ENCODE measurements around the gene CYP8B1. TPM values are rescaled to one million over a fixed set of nuclear protein-coding genes. Genes with fewer than 3 reads are reported as not detected.

Gene CYP8B1
- total and polyA plus RNA-seq, 2 of the 13 experiments (the other 11 are each of a cell fraction or from before 2014, with no cell fraction given), result 0.58 to 2.0 TPM

GRCh38 chr3:42914771-42915515 is 39.3 kb upstream of the CYP8B1 start (continued):
- TF ChIP-seq ZNF142 (CRISPR knock-in tag; IDR thresholded peaks at IDR 0.05) (0 out of 2 replicates have a peak, but pooled peaks have one; percentile 43), ZBTB25 (CRISPR knock-in tag; IDR thresholded peaks at IDR 0.05) (no peak), SP140L (CRISPR knock-in tag; IDR thresholded peaks at IDR 0.05; ENCODE audit: borderline replicate concordance) (no peak), ZNF335 (CRISPR knock-in tag; IDR thresholded peaks at IDR 0.05) (no peak), TAF15 (IDR thresholded peaks at IDR 0.05; ENCODE audit: low read depth, low read length, poor library complexity, severe bottlenecking) (no peak), FOXK2 (IDR thresholded peaks at IDR 0.05) (no peak), ZNF264 (CRISPR knock-in tag; IDR thresholded peaks at IDR 0.05) (no peak), ZMAT5 (CRISPR knock-in tag; IDR thresholded peaks at IDR 0.05; ENCODE audit: borderline replicate concordance, low read depth) (no peak), WIZ (CRISPR knock-in tag; IDR thresholded peaks at IDR 0.05) (no peak), PREB (CRISPR knock-in tag; IDR thresholded peaks at IDR 0.05) (no peak), ZNF816 (CRISPR knock-in tag; IDR thresholded peaks at IDR 0.05; ENCODE audit: borderline replicate concordance) (no peak), MAF1 (CRISPR knock-in tag; IDR thresholded peaks at IDR 0.05; ENCODE audit: borderline replicate concordance) (no peak), HMGXB3 (CRISPR knock-in tag; IDR thresholded peaks at IDR 0.05; ENCODE audit: borderline replicate concordance) (no peak), NR2F2 (IDR thresholded peaks at IDR 0.05; ENCODE audit: borderline replicate concordance, low read depth) (no peak), ZNF333 (CRISPR knock-in tag; IDR thresholded peaks at IDR 0.05; ENCODE audit: borderline replicate concordance) (no peak), BRCA1 (CRISPR knock-in tag; IDR thresholded peaks at IDR 0.05) (no peak), ELF3 (CRISPR knock-in tag; IDR thresholded peaks at IDR 0.05) (no peak)

Data from HepG2 (cell line).